HepG2 (cell line): ENCODE results near the gene SOX9. TPM values are rescaled to one million over a fixed set of nuclear protein-coding genes. Genes with fewer than 3 reads are reported as not detected.

Experiments
- ATF7 ChIP-seq, 2 experiments: fragments of 450-650 bp in 1 of 2; sonication (generic) in 1 of 2; formaldehyde crosslinking in 1 of 2; IDR thresholded peaks; 2 replicates each; pipeline versions ENCODE4 v1.4.0 to v1.6.1; 2016 to 2020; ENCODE audit warnings: antibody characterized with exemption in 1 of 2, mild to moderate bottlenecking in 1 of 2, missing genetic modification reagents in 1 of 2
- ATRX ChIP-seq: sonication (generic); formaldehyde crosslinking; IDR thresholded peaks from 2 replicates; pipeline ENCODE4 v1.4.0; 2020; ENCODE audit warnings: missing genetic modification reagents, borderline replicate concordance
- CHD2 ChIP-seq: IDR thresholded peaks from 2 replicates; pipeline ENCODE4 v1.6.1; 2011; ENCODE audit warnings: low read depth, low read length, improper control_type of control experiment
- CHD4 ChIP-seq: fragments of 200-600 bp; sonication (generic); IDR thresholded peaks from 2 replicates; pipeline ENCODE4 v1.7.0; 2017; ENCODE audit warnings: mild to moderate bottlenecking, low read length, borderline replicate concordance
- ERF ChIP-seq: IDR thresholded peaks from 2 replicates; pipeline ENCODE4 v1.6.1; 2018; ENCODE audit warnings: missing biosample characterization, missing genetic modification reagents
- FOXM1 ChIP-seq: sonication (generic); formaldehyde crosslinking; IDR thresholded peaks from 2 replicates; pipeline ENCODE4 v1.5.0; 2020; ENCODE audit warnings: missing genetic modification reagents
- MYNN ChIP-seq: sonication (generic); formaldehyde crosslinking; IDR thresholded peaks from 2 replicates; pipeline ENCODE4 v1.4.0; 2020; ENCODE audit warnings: mild to moderate bottlenecking, low read depth, missing genetic modification reagents
- MZF1 ChIP-seq: sonication (generic); formaldehyde crosslinking; IDR thresholded peaks from 2 replicates; pipeline ENCODE4 v1.8.1; 2023; ENCODE audit warnings: mild to moderate bottlenecking, missing genetic modification reagents, borderline replicate concordance
- NFE2L2 ChIP-seq: fragments of 150-350 bp; IDR thresholded peaks from 2 replicates; pipeline ENCODE4 v1.6.1; 2014; ENCODE audit warnings: low read length
- NFIB ChIP-seq: sonication (generic); formaldehyde crosslinking; IDR thresholded peaks from 2 replicates; pipeline ENCODE4 v1.9.0; 2021; ENCODE audit warnings: missing genetic modification reagents, mild to moderate bottlenecking, borderline replicate concordance
- PHF20 ChIP-seq: sonication (generic); formaldehyde crosslinking; IDR thresholded peaks from 2 replicates; pipeline ENCODE4 v1.5.0; 2020; ENCODE audit warnings: mild to moderate bottlenecking, missing genetic modification reagents
- RARA ChIP-seq: IDR thresholded peaks from 2 replicates; pipeline ENCODE4 v1.6.1; 2016; ENCODE audit warnings: missing genetic modification reagents, missing compliant biosample characterization
- SOX13 ChIP-seq, 3 experiments: fragments of 450-650 bp in 1 of 3; sonication (generic) in 1 of 3; formaldehyde crosslinking in 1 of 3; IDR thresholded peaks in 2 of 3; conservative IDR thresholded peaks in 1 of 3; 2 replicates each; pipeline versions ENCODE4 v1.5.0 to v1.6.1; 2016 to 2020; ENCODE audit warnings: antibody characterized with exemption in 1 of 3, mild to moderate bottlenecking in 1 of 3, missing compliant biosample characterization in 1 of 3, missing genetic modification reagents in 1 of 3, moderate library complexity in 1 of 3
- ZBTB7B ChIP-seq: sonication (generic); formaldehyde crosslinking; IDR thresholded peaks from 2 replicates; pipeline ENCODE4 v1.4.0; 2020; ENCODE audit warnings: missing genetic modification reagents
- ZNF24 ChIP-seq: fragments of 450-650 bp; IDR thresholded peaks from 2 replicates; pipeline ENCODE4 v1.6.1; 2017; ENCODE audit warnings: antibody characterized with exemption, mild to moderate bottlenecking
- ZNF468 ChIP-seq: sonication (generic); formaldehyde crosslinking; IDR thresholded peaks from 2 replicates; pipeline ENCODE4 v1.8.0; 2022; ENCODE audit warnings: mild to moderate bottlenecking, moderate library complexity, missing genetic modification reagents
- ZNF605 ChIP-seq: sonication (generic); formaldehyde crosslinking; IDR thresholded peaks from 2 replicates; pipeline ENCODE4 v1.8.0; 2022; ENCODE audit warnings: mild to moderate bottlenecking, missing genetic modification reagents
- polyA plus RNA-seq, 8 experiments: library from polyadenylated mRNA; depleted of rRNA in 3 of 8; stranded (reverse) in 7 of 8; unstranded in 1 of 8; fragments of >200 nt; fragmentation: Illumina TruSeq in 4 of 8; extraction: Trizol in 4 of 8; gene quantifications; 2 replicates each; pipeline versions ENCODE4 v1.2.1 to v1.2.3, GENCODE V29; 2011 to 2016; ENCODE audit warnings: low read depth in 4 of 8, missing spikeins in 1 of 8, mixed read lengths in 1 of 8; ENCODE audit not compliant: insufficient read depth in 1 of 8
- total RNA-seq, 5 experiments: library from RNA; depleted of rRNA; stranded (reverse); fragments of >200 nt; fragmentation: Illumina TruSeq; extraction: Trizol; gene quantifications; 2 replicates each; pipeline ENCODE4 v1.2.3, GENCODE V29; 2016; ENCODE audit warnings: low read depth in 1 of 5
- TF ChIP-seq, protein P1 (sequence below): sonication (generic); formaldehyde crosslinking; IDR thresholded peaks from 2 replicates; pipeline ENCODE4 v1.8.1; 2022; ENCODE audit warnings: low read depth, mild to moderate bottlenecking, missing genetic modification reagents
- TF ChIP-seq, protein P2 (sequence below): sonication (generic); formaldehyde crosslinking; IDR thresholded peaks from 2 replicates; pipeline ENCODE4 v1.8.0; 2022; ENCODE audit warnings: missing genetic modification reagents, mild to moderate bottlenecking, inconsistent platforms, borderline replicate concordance
- TF ChIP-seq, protein P3 (sequence below): sonication (generic); formaldehyde crosslinking; IDR thresholded peaks from 2 replicates; pipeline ENCODE4 v1.4.0; 2020; ENCODE audit warnings: mild to moderate bottlenecking, missing genetic modification reagents
- TF ChIP-seq, protein P4 (sequence below), 2 experiments: fragments of 450-650 bp in 1 of 2; sonication (generic) in 1 of 2; formaldehyde crosslinking; IDR thresholded peaks; 2 replicates each; pipeline versions ENCODE4 v1.5.0 to v1.8.0; 2020 to 2022; ENCODE audit warnings: mild to moderate bottlenecking in 1 of 2, missing genetic modification reagents in 1 of 2
- TF ChIP-seq, protein P5 (sequence below): sonication (generic); formaldehyde crosslinking; IDR thresholded peaks from 2 replicates; pipeline ENCODE4 v1.4.0; 2020; ENCODE audit warnings: mild to moderate bottlenecking, missing genetic modification reagents

Gene SOX9
- total and polyA plus RNA-seq, 2 of the 13 experiments (the other 11 are each of a cell fraction or from before 2014, with no cell fraction given): 16.1 to 27.6 TPM

DNA sequence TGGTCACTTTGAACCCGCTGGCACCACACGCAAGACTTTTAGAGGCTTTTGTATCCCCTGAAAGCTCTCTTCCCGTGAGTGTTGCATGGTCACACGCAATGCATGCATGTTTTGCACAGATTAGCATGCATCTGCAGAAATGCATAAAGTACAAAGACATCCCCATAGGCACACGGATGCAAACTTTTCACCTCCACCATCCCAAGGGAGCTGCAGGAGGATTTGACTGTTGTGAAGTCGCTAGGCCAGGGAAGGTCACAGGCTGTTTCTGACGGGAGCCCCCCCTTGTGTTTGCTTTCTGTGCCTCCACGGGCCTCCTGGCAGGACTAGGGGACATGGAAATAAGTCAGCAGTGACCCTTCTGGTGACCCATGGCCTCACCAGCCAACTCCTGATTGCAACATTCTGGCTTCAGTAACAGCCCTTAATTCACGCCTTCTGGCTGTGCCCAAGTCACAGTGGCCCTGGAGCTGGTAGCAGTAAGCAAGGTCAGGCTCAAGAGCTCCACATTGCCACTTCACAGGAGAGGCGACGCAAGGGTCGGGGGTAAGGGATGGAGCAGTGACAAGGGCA, 45.1 kb downstream of the SOX9 start (continued):
- TF ChIP-seq, protein P1, sequence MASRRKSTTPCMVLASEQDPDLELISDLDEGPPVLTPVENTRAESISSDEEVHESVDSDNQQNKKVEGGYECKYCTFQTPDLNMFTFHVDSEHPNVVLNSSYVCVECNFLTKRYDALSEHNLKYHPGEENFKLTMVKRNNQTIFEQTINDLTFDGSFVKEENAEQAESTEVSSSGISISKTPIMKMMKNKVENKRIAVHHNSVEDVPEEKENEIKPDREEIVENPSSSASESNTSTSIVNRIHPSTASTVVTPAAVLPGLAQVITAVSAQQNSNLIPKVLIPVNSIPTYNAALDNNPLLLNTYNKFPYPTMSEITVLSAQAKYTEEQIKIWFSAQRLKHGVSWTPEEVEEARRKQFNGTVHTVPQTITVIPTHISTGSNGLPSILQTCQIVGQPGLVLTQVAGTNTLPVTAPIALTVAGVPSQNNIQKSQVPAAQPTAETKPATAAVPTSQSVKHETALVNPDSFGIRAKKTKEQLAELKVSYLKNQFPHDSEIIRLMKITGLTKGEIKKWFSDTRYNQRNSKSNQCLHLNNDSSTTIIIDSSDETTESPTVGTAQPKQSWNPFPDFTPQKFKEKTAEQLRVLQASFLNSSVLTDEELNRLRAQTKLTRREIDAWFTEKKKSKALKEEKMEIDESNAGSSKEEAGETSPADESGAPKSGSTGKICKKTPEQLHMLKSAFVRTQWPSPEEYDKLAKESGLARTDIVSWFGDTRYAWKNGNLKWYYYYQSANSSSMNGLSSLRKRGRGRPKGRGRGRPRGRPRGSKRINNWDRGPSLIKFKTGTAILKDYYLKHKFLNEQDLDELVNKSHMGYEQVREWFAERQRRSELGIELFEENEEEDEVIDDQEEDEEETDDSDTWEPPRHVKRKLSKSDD: no peak
- TF ChIP-seq ZNF468 (CRISPR knock-in tag): no peak
- no peak for TF ChIP-seq NFE2L2
- TF ChIP-seq, protein P2, sequence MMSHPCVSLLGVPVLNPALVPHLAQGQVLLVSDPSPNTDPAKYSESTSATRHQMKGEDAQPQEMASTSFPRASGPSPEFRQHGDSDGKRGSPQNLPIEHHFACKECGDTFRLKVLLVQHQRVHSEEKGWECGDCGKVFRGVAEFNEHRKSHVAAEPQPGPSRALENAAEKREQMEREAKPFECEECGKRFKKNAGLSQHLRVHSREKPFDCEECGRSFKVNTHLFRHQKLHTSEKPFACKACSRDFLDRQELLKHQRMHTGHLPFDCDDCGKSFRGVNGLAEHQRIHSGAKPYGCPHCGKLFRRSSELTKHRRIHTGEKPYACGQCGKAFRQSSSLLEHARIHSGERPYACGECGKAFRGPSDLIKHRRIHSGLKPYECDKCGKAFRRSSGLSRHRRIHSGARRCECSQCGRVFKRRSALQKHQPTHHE: no peak
- no peak for TF ChIP-seq ATRX (CRISPR knock-in tag)
- TF ChIP-seq FOXM1 (CRISPR knock-in tag): no peak
- TF ChIP-seq ZNF605: no peak
- no peak for TF ChIP-seq MYNN (CRISPR knock-in tag)
- TF ChIP-seq, protein P3, sequence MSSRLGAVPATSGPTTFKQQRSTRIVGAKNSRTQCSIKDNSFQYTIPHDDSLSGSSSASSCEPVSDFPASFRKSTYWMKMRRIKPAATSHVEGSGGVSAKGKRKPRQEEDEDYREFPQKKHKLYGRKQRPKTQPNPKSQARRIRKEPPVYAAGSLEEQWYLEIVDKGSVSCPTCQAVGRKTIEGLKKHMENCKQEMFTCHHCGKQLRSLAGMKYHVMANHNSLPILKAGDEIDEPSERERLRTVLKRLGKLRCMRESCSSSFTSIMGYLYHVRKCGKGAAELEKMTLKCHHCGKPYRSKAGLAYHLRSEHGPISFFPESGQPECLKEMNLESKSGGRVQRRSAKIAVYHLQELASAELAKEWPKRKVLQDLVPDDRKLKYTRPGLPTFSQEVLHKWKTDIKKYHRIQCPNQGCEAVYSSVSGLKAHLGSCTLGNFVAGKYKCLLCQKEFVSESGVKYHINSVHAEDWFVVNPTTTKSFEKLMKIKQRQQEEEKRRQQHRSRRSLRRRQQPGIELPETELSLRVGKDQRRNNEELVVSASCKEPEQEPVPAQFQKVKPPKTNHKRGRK (CRISPR knock-in tag): no peak
- TF ChIP-seq MZF1 (CRISPR knock-in tag): no peak
- TF ChIP-seq ZBTB7B (CRISPR knock-in tag): no peak
- no peak for TF ChIP-seq CHD4
- TF ChIP-seq ZNF24: no peak
- TF ChIP-seq NFIB (CRISPR knock-in tag): no peak
- TF ChIP-seq ATF7 (IDR thresholded peaks at IDR 0.05): no peak
- no peak for TF ChIP-seq ATF7 (CRISPR knock-in tag; IDR thresholded peaks at IDR 0.05)
- TF ChIP-seq CHD2: no peak
- no peak for TF ChIP-seq PHF20 (CRISPR knock-in tag)
- no peak for TF ChIP-seq SOX13 (IDR thresholded peaks at IDR 0.05)
- peak in 1 of 2 experiments; percentile 5; a peak in 1 of 4 replicates for TF ChIP-seq SOX13 (CRISPR knock-in tag; conservative IDR thresholded peaks at IDR 0.05 in 1 of 2, IDR thresholded peaks at IDR 0.05 in 1 of 2)
- TF ChIP-seq, protein P4, sequence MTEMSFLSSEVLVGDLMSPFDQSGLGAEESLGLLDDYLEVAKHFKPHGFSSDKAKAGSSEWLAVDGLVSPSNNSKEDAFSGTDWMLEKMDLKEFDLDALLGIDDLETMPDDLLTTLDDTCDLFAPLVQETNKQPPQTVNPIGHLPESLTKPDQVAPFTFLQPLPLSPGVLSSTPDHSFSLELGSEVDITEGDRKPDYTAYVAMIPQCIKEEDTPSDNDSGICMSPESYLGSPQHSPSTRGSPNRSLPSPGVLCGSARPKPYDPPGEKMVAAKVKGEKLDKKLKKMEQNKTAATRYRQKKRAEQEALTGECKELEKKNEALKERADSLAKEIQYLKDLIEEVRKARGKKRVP (CRISPR knock-in tag; IDR thresholded peaks at IDR 0.05): no peak
- peak; percentile 41 for TF ChIP-seq RARA (CRISPR knock-in tag)
- TF ChIP-seq ERF (CRISPR knock-in tag): no peak
- TF ChIP-seq, protein P5, sequence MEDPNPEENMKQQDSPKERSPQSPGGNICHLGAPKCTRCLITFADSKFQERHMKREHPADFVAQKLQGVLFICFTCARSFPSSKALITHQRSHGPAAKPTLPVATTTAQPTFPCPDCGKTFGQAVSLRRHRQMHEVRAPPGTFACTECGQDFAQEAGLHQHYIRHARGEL (CRISPR knock-in tag): no peak
